ENCODE results near the gene KLHL35. TPM values are rescaled to one million over a fixed set of nuclear protein-coding genes. Genes with fewer than 3 reads are reported as not detected.
A peak's percentile ranks its signal among the peaks of the same experiment; 100 is the strongest.

KLHL35 gene
- total RNA-seq (2022) (1.3 and 2.1 TPM in 2 replicates), Bru-seq, nascent RNA (percentile 30 among the genes with signal in this experiment), BruChase-seq, experiment 1, labeled RNA remaining after a 6-hour chase (percentile 22 among the genes with signal in this experiment), BruChase-seq, experiment 2, labeled RNA remaining after a 2-hour chase (percentile 20 among the genes with signal in this experiment)
- long read RNA-seq, partial matches to known transcripts: 0 of 2 reads
- long read RNA-seq, other reads (novel, unspliced or antisense): 0 of 2 reads

DNA sequence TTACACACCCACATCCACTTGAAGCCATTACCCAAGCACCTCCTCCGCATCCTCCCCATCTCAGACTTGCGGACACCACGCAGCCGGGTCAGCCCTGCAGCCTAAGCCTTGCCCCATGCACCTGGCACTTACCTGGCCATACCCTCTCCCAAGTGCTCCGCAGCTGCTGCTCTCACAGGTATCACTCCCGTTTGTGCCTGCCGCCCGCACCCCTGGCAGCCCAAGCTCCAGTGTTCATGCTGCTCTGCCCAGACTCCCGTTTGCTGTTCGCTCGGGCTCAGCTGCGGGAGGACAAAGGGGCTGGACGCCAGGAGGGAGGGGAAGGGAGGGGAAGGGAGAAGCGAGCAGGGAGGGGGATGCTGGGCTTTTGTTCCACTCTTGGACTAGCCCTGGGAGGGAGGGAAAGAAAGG is at the start of gene KLHL35:
TSS of gene KLHL35 (minus strand) at position 293 of the 411 bp plus-strand sequence. CDS start 2,574 bp downstream, outside the sequence.
- Mint-ChIP-seq H3K4me3 (ENCODE audit: low read depth, unreplicated experiment) (no peak within 1 kb of the TSS), H3K36me3 (ENCODE audit: insufficient read depth, unreplicated experiment) (peaks cover 20% of the 10 kb centered on the region), H3K4me1 (ENCODE audit: low read depth, unreplicated experiment) (peaks cover 11% of the 10 kb centered on the region), H3K27ac (ENCODE audit: unreplicated experiment) (no peak within 1 kb of the TSS), H3K27me3 (ENCODE audit: unreplicated experiment) (peaks cover 73% of the 10 kb centered on the region), H3K9me3 (ENCODE audit: low read depth, unreplicated experiment) (no peaks in the 10 kb centered on the region)
- CTCF ChIA-PET: interaction anchor here (0.7 kb wide), 1 partner anchor 125 kb away, joined by 7 read pairs; no protein-coding TSS in a partner anchor
- intact Hi-C loops (cut with micrococcal nuclease; ENCODE audit: unreplicated experiment): no loop called here
- no peak for TF ChIP-seq CTCF (IDR thresholded peaks at IDR 0.05; ENCODE audit: unreplicated experiment)
- BruUV-seq (replicated peaks): no TSS peak
- DNase-seq: no peak

DNA sequence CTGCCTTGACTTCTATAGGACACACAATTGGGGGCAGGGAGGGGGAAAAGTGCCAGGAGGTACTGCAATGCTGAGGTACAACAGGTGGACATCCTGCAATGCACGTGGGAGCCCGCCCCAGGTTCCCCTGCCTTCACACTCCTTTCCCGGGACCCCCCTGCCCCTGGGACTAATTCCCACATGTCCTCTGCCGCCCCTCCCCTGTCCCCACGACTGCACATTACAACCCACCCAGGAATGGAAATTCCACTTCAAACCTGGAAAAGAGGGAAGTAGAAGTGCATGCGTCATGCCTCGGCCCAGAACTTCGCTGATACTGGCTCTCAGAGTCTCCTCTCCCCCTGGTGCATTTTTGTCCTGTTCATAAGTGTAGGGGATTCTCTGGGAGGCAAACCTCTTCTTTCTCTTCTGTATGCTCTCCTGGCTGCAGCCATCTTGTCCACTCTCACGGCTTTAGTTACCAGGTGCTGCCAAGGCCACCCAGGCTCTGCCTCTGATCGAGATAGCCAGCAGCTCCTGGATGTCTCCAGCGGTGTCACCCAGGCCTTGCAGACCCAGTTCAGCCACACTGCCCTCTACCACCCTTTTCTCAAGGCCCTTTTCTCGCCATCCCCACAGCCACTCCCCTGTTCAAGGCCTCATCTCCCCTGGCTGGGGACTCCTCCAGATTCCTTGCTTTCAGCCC is 49.1 kb upstream of the KLHL35 start:
- Mint-ChIP-seq H3K36me3 (ENCODE audit: insufficient read depth, unreplicated experiment) (peaks cover 5% of the 10 kb centered on the region), H3K27ac (ENCODE audit: unreplicated experiment) (no peak overlapping the region), H3K4me1 (ENCODE audit: low read depth, unreplicated experiment) (no peaks in the 10 kb centered on the region), H3K9me3 (ENCODE audit: low read depth, unreplicated experiment) (no peaks in the 10 kb centered on the region), H3K4me3 (ENCODE audit: low read depth, unreplicated experiment) (no peak overlapping the region), H3K27me3 (ENCODE audit: unreplicated experiment) (peaks cover 22% of the 10 kb centered on the region)
- intact Hi-C loops (cut with micrococcal nuclease; ENCODE audit: unreplicated experiment): no loop called here
- no peak for TF ChIP-seq CTCF (IDR thresholded peaks at IDR 0.05; ENCODE audit: unreplicated experiment)
- no peak for DNase-seq
- no TSS peak for BruUV-seq (replicated peaks)
- CTCF ChIA-PET: no interaction called here

- Mint-ChIP-seq H3K4me1 (ENCODE audit: low read depth, unreplicated experiment) (no peaks in the 10 kb centered on the region), H3K36me3 (ENCODE audit: insufficient read depth, unreplicated experiment) (peaks cover 5% of the 10 kb centered on the region), H3K9me3 (ENCODE audit: low read depth, unreplicated experiment) (no peaks in the 10 kb centered on the region), H3K27ac (ENCODE audit: unreplicated experiment) (no peak overlapping the region), H3K4me3 (ENCODE audit: low read depth, unreplicated experiment) (no peak overlapping the region), H3K27me3 (ENCODE audit: unreplicated experiment) (peaks cover 22% of the 10 kb centered on the region)
- intact Hi-C loops (cut with micrococcal nuclease; ENCODE audit: unreplicated experiment): no loop called here
- TF ChIP-seq CTCF (IDR thresholded peaks at IDR 0.05; ENCODE audit: unreplicated experiment): no peak
- no TSS peak for BruUV-seq (replicated peaks)
- CTCF ChIA-PET: no interaction called here
- DNase-seq: no peak
Observed at GRCh38 chr11:75481223-75481921, 48.4 kb upstream of the KLHL35 start.

- Mint-ChIP-seq H3K27ac (ENCODE audit: unreplicated experiment) (no peak overlapping the region), H3K36me3 (ENCODE audit: insufficient read depth, unreplicated experiment) (peaks cover 5% of the 10 kb centered on the region), H3K9me3 (ENCODE audit: low read depth, unreplicated experiment) (no peaks in the 10 kb centered on the region), H3K27me3 (ENCODE audit: unreplicated experiment) (peaks cover 22% of the 10 kb centered on the region), H3K4me1 (ENCODE audit: low read depth, unreplicated experiment) (no peaks in the 10 kb centered on the region), H3K4me3 (ENCODE audit: low read depth, unreplicated experiment) (no peak overlapping the region)
- CTCF ChIA-PET: interaction anchor here (0.7 kb wide), 1 partner anchor 1606 kb away, joined by 4 read pairs; no protein-coding TSS in a partner anchor
- DNase-seq: no peak
- no peak for TF ChIP-seq CTCF (IDR thresholded peaks at IDR 0.05; ENCODE audit: unreplicated experiment)
- BruUV-seq (replicated peaks): no TSS peak
- intact Hi-C loops (cut with micrococcal nuclease; ENCODE audit: unreplicated experiment): no loop called here
Observed at GRCh38 chr11:75480185-75481175, 47.5 kb upstream of the KLHL35 start.

All from Calu3 (cell line).